Stimulated activated naive CD8-positive, alpha-beta T cell treated with anti-CD3 and anti-CD28 coated beads, Interleukin-15, Interleukin-2, amounts not matched to agents 100 ng/mL and 50 ng/mL, for 24 hours (primary cell): ENCODE data around the gene TRIM68.

Experiments
- H3K27ac Mint-ChIP-seq: one replicate; pipeline ENCODE4 v1.8.0; 2021; ENCODE audit warnings: mild to moderate bottlenecking, mixed read lengths
- H3K27me3 Mint-ChIP-seq: one replicate; pipeline ENCODE4 v1.8.0; 2021; ENCODE audit warnings: mixed read lengths
- H3K36me3 Mint-ChIP-seq: one replicate; pipeline ENCODE4 v1.8.0; 2021; ENCODE audit warnings: low read depth, mixed read lengths
- H3K4me1 Mint-ChIP-seq: one replicate; pipeline ENCODE4 v1.8.0; 2021; ENCODE audit warnings: low read depth, mixed read lengths
- H3K4me3 Mint-ChIP-seq: one replicate; pipeline ENCODE4 v1.8.0; 2021; ENCODE audit warnings: mild to moderate bottlenecking, mixed read lengths
- H3K9me3 Mint-ChIP-seq: one replicate; pipeline ENCODE4 v1.8.0; 2021; ENCODE audit warnings: mixed read lengths

TRIM68 gene

DNA sequence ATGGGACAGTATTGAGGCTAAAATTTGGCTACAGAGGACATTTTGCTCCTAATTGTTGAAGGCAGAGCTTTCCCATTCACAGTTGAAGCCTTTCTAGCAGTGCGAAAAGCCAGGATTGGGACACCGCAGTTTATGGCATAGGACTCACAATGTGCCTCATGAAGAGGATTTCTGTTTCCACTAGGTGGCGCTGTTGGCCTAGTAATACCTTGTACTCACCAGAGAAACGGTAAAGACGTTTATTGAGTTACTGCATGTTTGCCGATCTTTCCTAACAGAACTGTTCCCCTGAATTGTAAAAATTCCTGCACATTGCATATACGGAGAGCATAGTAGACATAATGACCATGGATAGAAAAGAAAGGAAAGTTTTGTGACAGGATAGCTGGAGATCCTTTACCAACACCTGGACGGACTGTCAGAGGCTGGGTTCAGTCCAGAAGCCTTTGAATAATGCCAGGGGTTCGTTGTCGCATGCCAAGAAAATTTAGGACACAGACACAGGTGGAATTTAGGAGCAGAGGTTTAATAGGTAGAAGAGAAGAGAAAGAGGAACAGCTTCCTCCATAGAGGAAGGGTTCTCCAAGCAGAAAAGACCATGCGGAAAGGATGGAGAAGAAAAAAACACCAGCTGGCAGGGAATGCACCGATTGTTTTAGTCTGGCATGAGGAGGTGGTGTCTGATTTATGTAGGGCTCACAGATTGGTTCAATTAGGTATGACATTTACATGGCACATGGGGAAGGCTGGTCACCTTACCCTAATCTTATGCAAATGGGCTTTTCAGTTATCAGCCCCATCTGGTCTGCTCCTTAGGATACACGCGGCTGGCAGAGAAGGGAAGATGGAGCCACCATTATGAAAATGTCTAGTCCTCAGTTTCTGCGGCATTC is 18.4 kb upstream of the TRIM68 start:
- Mint-ChIP-seq H3K36me3 (peaks cover 4% of the 10 kb centered on the region), H3K4me3 (no peak overlapping the region), H3K27me3 (peaks cover 44% of the 10 kb centered on the region), H3K27ac (no peak overlapping the region), H3K9me3 (peaks cover 7% of the 10 kb centered on the region), H3K4me1 (no peaks in the 10 kb centered on the region)

GRCh38 chr11:4619514-4619913 is 11.5 kb upstream of the TRIM68 start:
- Mint-ChIP-seq H3K36me3 (no peaks in the 10 kb centered on the region), H3K9me3 (no peaks in the 10 kb centered on the region), H3K4me1 (no peaks in the 10 kb centered on the region), H3K27me3 (peaks cover 39% of the 10 kb centered on the region), H3K27ac (no peak overlapping the region), H3K4me3 (no peak overlapping the region)

GRCh38 chr11:4615856-4616444 is 7.9 kb upstream of the TRIM68 start:
- H3K4me1 Mint-ChIP-seq, result no peaks in the 10 kb centered on the region
- H3K27ac Mint-ChIP-seq, result no peak overlapping the region
- H3K4me3 Mint-ChIP-seq, result no peak overlapping the region
- H3K9me3 Mint-ChIP-seq, result no peaks in the 10 kb centered on the region
- no peaks in the 10 kb centered on the region for H3K36me3 Mint-ChIP-seq
- peaks cover 27% of the 10 kb centered on the region for H3K27me3 Mint-ChIP-seq

DNA sequence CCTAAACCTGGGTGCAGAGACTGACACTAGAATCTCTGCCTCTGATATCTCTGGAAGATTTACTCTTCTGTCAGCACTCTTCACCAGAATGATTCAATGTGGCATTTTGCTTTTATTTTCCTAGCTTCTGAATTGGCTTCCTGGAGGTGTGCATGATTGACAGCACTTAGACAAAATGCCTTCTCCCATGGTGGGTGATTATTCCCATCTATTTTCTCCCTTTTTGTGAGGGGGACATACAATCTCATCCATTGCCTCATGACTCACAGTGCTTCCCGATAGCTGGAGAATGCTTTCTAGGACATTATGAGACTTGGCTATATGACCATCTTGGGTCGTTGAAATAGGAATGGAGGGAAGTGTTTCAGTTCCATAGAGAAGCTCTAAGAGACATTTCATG is 4.0 kb upstream of the TRIM68 start:
- Mint-ChIP-seq H3K9me3 (peaks cover 4% of the 10 kb centered on the region), H3K27me3 (peaks cover 11% of the 10 kb centered on the region), H3K36me3 (no peaks in the 10 kb centered on the region), H3K27ac (no peak overlapping the region), H3K4me3 (no peak overlapping the region), H3K4me1 (peaks cover 33% of the 10 kb centered on the region)

DNA sequence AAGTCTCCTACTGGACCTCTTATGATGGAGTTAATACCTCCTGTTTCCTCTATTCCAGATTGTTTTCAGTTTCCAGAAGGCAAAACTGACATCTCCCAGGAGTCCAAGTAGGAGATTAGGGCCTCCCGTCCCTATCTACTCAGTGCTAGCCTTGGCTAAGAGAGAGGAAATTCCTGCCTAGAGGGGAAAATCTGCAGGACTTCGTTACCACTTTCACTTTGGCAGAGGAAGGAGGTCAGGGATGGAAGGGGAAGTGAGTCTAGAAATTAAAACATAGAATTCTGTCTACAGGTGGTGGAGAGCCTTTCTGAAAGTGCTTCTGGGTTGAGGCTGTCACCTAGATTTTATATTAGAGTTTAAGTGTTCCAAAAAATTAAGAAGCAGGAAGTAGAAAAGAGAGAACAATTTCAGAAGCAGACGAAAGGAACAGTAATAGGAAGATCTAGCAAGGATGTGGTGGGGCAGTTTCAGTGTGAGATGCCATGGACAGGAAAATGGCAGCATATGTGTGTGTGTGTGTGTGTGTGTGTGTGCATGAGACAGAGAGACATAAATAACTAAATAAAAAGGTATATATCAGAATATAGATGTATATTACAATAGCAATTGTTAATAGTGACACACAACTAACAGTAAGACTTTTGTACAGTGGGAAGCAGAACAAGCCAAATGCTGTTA is 2.4 kb upstream of the TRIM68 start:
- Mint-ChIP-seq H3K4me1 (peaks cover 47% of the 10 kb centered on the region), H3K4me3 (peak overlapping the region; percentile 72), H3K27me3 (peaks cover 3% of the 10 kb centered on the region), H3K36me3 (no peaks in the 10 kb centered on the region), H3K9me3 (peaks cover 4% of the 10 kb centered on the region), H3K27ac (peak overlapping the region; percentile 87)

- H3K4me1 Mint-ChIP-seq, result peaks cover 47% of the 10 kb centered on the region
- peaks cover 13% of the 10 kb centered on the region for H3K36me3 Mint-ChIP-seq
- H3K27me3 Mint-ChIP-seq, result no peaks in the 10 kb centered on the region
Measured at GRCh38 chr11:4607096-4607495, 935 bp downstream of the TRIM68 start.

DNA sequence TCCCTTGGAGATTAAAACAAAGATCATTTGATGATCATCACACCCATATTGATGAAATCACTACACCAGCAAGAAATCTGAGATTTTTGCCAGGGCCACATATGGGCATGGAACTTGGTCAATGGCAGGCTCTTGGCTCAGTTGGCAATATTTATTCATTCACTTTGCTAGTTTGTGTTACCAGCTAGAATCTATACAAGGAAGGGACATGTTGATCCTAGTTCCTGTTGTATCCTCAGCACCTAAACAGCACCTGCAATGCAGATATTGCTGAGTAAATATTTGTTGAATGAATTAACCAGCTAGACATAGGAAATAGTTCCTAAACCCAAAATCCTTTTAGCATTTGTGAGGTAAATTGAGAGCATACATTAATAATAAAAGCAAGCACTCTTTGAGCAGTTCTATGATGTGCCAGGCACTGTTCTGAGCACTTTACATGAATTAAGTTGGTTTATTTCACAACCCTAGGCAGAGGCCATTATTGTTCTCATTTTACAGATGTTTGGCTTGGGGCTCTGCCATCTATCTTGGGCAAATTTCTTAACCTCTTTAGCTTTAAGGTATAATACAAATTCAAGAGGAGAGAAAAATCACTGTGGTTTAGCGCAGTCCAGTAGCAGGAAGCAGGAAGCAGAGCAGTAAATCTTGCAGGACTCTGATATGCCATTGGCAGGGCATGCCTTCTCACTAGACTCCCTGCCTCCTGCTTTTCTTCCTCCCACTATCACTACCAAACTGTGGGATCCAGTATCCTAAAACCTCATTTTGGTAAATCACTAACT is 1.6 kb downstream of the TRIM68 start:
- Mint-ChIP-seq H3K4me1 (peaks cover 47% of the 10 kb centered on the region), H3K36me3 (peaks cover 18% of the 10 kb centered on the region), H3K4me3 (peak overlapping the region; percentile 88), H3K27me3 (no peaks in the 10 kb centered on the region), H3K9me3 (peaks cover 4% of the 10 kb centered on the region), H3K27ac (peak overlapping the region; percentile 89)

More at GRCh38 chr11:4607096-4607495, 935 bp downstream of the TRIM68 start:
- H3K27ac Mint-ChIP-seq, result peak overlapping the region; percentile 89
- H3K9me3 Mint-ChIP-seq, result peaks cover 4% of the 10 kb centered on the region
- H3K4me3 Mint-ChIP-seq, result peak overlapping the region; percentile 88

- no peak overlapping the region for H3K4me3 Mint-ChIP-seq
- peaks cover 40% of the 10 kb centered on the region for H3K4me1 Mint-ChIP-seq
- H3K36me3 Mint-ChIP-seq, result peaks cover 28% of the 10 kb centered on the region
- peaks cover 4% of the 10 kb centered on the region for H3K9me3 Mint-ChIP-seq
- no peaks in the 10 kb centered on the region for H3K27me3 Mint-ChIP-seq
- H3K27ac Mint-ChIP-seq, result no peak overlapping the region
Measured at GRCh38 chr11:4605057-4605456, 3.0 kb downstream of the TRIM68 start.

DNA sequence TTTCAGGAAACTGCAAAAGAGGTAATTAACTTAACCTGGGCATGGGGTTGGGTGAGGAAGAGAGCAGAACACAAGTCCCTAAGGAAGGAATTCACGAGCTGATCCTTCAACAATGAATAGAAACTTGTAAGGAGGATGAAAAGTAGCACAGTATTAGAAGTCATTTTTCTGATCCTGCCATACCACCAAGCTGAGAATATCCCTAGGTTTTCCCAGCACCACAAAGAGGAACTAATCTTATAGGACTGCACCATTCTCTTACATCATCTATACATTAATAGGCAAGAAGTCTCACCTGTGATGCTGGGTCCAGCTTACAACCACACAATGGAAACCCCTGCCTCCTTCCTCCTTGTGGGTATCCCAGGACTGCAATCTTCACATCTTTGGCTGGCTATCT is 14.3 kb downstream of the TRIM68 start, which contains the start of gene OR52I1:
TSS of gene OR52I1 (plus strand) at position 301 of the 400 bp plus-strand sequence. CDS start at position 301, 0 bp downstream.
- H3K27me3 Mint-ChIP-seq, result no peaks in the 10 kb centered on the region
- H3K36me3 Mint-ChIP-seq, result peaks cover 24% of the 10 kb centered on the region
- H3K4me3 Mint-ChIP-seq, result no peak within 1 kb of the TSS
- no peaks in the 10 kb centered on the region for H3K9me3 Mint-ChIP-seq
- no peak within 1 kb of the TSS for H3K27ac Mint-ChIP-seq
- no peaks in the 10 kb centered on the region for H3K4me1 Mint-ChIP-seq

DNA sequence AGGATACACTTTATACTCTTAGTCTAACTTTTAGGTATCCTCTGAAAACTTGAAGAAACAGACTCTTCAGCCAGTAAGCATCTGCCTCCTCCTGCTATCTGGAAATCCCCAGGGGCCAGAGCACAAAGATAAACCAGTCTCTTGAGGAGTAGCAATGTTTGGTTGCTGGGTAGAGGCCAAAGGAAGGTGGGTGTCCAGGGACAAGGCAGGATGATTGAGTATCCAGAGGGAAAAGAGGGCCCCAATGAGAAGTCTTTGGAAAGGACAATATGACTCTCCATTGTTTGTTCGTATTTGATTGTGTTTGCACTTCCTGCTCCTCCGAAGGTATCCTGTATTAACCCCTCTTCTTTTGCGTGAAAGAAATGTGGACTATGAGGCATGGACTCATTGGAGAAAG is 19.0 kb downstream of the TRIM68 start:
- H3K4me1 Mint-ChIP-seq, result no peaks in the 10 kb centered on the region
- H3K27me3 Mint-ChIP-seq, result peaks cover 7% of the 10 kb centered on the region
- no peaks in the 10 kb centered on the region for H3K36me3 Mint-ChIP-seq
- H3K9me3 Mint-ChIP-seq, result no peaks in the 10 kb centered on the region
- H3K27ac Mint-ChIP-seq, result no peak overlapping the region
- H3K4me3 Mint-ChIP-seq, result no peak overlapping the region

DNA sequence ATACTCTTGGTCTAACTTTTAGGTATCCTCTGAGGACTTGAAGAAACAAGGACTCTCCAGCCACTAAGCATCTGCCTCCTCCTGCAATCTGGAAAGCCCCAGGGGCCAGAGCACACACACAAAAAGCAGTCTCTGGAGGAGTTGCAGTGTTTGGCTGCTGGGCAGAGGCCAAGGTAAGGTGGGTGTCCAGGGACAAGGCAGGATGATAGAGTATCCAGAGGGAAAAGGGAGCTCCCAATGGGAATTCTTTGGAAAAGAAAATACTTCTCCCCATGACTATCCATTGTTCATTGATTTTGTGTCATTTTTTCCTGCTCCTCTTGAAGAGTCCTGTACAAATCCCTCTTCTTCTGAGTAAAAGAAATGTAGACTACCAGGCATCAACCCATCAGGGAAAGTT is 26.6 kb downstream of the TRIM68 start, which contains the start of gene OR52I2:
TSS of gene OR52I2 (plus strand) at position 301 of the 400 bp plus-strand sequence.
- Mint-ChIP-seq H3K27me3 (peaks cover 18% of the 10 kb centered on the region), H3K27ac (no peak within 1 kb of the TSS)

GRCh38 chr11:4580124-4580523 is 27.9 kb downstream of the TRIM68 start:
- H3K27ac Mint-ChIP-seq, result no peak overlapping the region
- no peaks in the 10 kb centered on the region for H3K9me3 Mint-ChIP-seq
- H3K27me3 Mint-ChIP-seq, result peaks cover 21% of the 10 kb centered on the region
- peaks cover 5% of the 10 kb centered on the region for H3K4me1 Mint-ChIP-seq
- no peaks in the 10 kb centered on the region for H3K36me3 Mint-ChIP-seq
- H3K4me3 Mint-ChIP-seq, result no peak overlapping the region

More for the DNA sequence above, 26.6 kb downstream of the TRIM68 start, which contains the start of gene OR52I2:
- no peaks in the 10 kb centered on the region for H3K36me3 Mint-ChIP-seq
- H3K4me1 Mint-ChIP-seq, result no peaks in the 10 kb centered on the region
- H3K9me3 Mint-ChIP-seq, result no peaks in the 10 kb centered on the region
- H3K4me3 Mint-ChIP-seq, result no peak within 1 kb of the TSS

GRCh38 chr11:4578624-4579023 is 29.4 kb downstream of the TRIM68 start:
- peaks cover 25% of the 10 kb centered on the region for H3K27me3 Mint-ChIP-seq
- H3K27ac Mint-ChIP-seq, result no peak overlapping the region
- H3K4me1 Mint-ChIP-seq, result peaks cover 5% of the 10 kb centered on the region
- H3K36me3 Mint-ChIP-seq, result no peaks in the 10 kb centered on the region
- H3K4me3 Mint-ChIP-seq, result no peak overlapping the region
- no peaks in the 10 kb centered on the region for H3K9me3 Mint-ChIP-seq

- no peak overlapping the region for H3K27ac Mint-ChIP-seq
- H3K27me3 Mint-ChIP-seq, result peaks cover 23% of the 10 kb centered on the region
Measured at GRCh38 chr11:4577761-4578160, 30.3 kb downstream of the TRIM68 start.

More at GRCh38 chr11:4577761-4578160, 30.3 kb downstream of the TRIM68 start:
- Mint-ChIP-seq H3K36me3 (no peaks in the 10 kb centered on the region), H3K9me3 (no peaks in the 10 kb centered on the region), H3K4me3 (no peak overlapping the region), H3K4me1 (peaks cover 5% of the 10 kb centered on the region)
